Sigmoid colon (tissue), 7 donors: ENCODE measurements around the gene ARAP3. TPM values are rescaled to one million over a fixed set of nuclear protein-coding genes. Genes with fewer than 3 reads are reported as not detected.

Experiments used
- DNase-seq: peaks from one replicate; pipeline ENCODE4 v3.0.0-alpha.2; 2019
- H3K27ac ChIP-seq, 4 donors: fragments of 200-600 bp; sonication (generic); one replicate each; pipeline ENCODE4 v1.5.1; 2016 to 2019; ENCODE audit warnings: mild to moderate bottlenecking in 1 of 4
- H3K27me3 ChIP-seq, 3 donors: fragments of 200-600 bp; sonication (generic); one replicate each; pipeline ENCODE4 v1.5.1; 2019; ENCODE audit warnings: mild to moderate bottlenecking in 1 of 3
- H3K36me3 ChIP-seq, 4 donors: fragments of 200-600 bp; sonication (generic); one replicate each; pipeline ENCODE4 v1.5.1; 2016 to 2019
- H3K4me1 ChIP-seq, 4 donors: fragments of 200-600 bp; sonication (generic); one replicate each; pipeline ENCODE4 v1.5.1; 2017 to 2019
- H3K4me3 ChIP-seq, 4 donors: fragments of 200-600 bp; sonication (generic); one replicate each; pipeline ENCODE4 v1.5.1; 2017 to 2019; ENCODE audit warnings: mild to moderate bottlenecking in 2 of 4, moderate library complexity in 1 of 4
- H3K9me3 ChIP-seq, 4 donors: fragments of 200-600 bp in 3 of 4; sonication (generic) in 3 of 4; one replicate each; pipeline versions ENCODE4 v1.5.1 to v1.6.1; 2013 to 2019
- CTCF ChIP-seq, 4 experiments: fragments of 450-650 bp in 3 of 4; fragments of 200-600 bp in 1 of 4; IDR thresholded peaks; one replicate each; pipeline ENCODE4 v1.5.1; 2016 to 2019; ENCODE audit warnings: antibody characterized with exemption in 4 of 4, mild to moderate bottlenecking in 3 of 4, moderate library complexity in 2 of 4
- EP300 ChIP-seq, 4 donors: sonication (generic); formaldehyde crosslinking; IDR thresholded peaks; one replicate each; pipeline ENCODE4 v1.6.1; 2017; ENCODE audit warnings: antibody characterized with exemption in 4 of 4
- POLR2A ChIP-seq, 2 donors: fragments of 450-650 bp; IDR thresholded peaks; one replicate each; pipeline ENCODE4 v1.6.1; 2016; ENCODE audit warnings: antibody characterized with exemption in 2 of 2, mild to moderate bottlenecking in 2 of 2, moderate library complexity in 2 of 2
- POLR2AphosphoS5 ChIP-seq, 4 donors: sonication (generic); formaldehyde crosslinking; IDR thresholded peaks; one replicate each; pipeline ENCODE4 v1.6.1; 2017; ENCODE audit warnings: antibody characterized with exemption in 4 of 4
- WGBS, 2 donors: extraction: QIAGEN DNeasy Blood & Tissue Kit; methylation state at CpG; one replicate each; pipeline ENCODE4 v1.1.7; 2013; 5-methylcytosine and 5-hydroxymethylcytosine counted together
- intact Hi-C: fragments of 100-400 bp; cut with DNase I; formaldehyde crosslinking; loops from one replicate; pipeline ENCODE4 v1.15.1; 2023
- polyA plus RNA-seq, 3 donors: library from polyadenylated mRNA; stranded (reverse); fragments of 200-250 nt; gene quantifications; one replicate each; pipeline ENCODE4 v1.2.3, GENCODE V29; 2013
- total RNA-seq, 4 donors: library from RNA; depleted of rRNA; stranded (reverse); fragments of >200 nt; gene quantifications; one replicate each; pipeline ENCODE4 v1.1.0, GENCODE V29; 2016
- donor health status: healthy with polysubstance abuse.
- donor health status: Bipolar disorder and iron deficiency.
- donor health status: healthy.

Gene ARAP3
- total and polyA plus RNA-seq, 7 donors = 1.2 to 7.8 (median 3.4) TPM

- Histone ChIP-seq H3K4me1 (no peaks in the 10 kb centered on the region), H3K36me3 (peaks cover 0 to 8% (median 2%) of the 10 kb centered on the region in 4 donors), H3K9me3 (no peaks in the 10 kb centered on the region), H3K4me3 (no peak overlapping the region), H3K27ac (no peak overlapping the region), H3K27me3 (no peaks in the 10 kb centered on the region)
- 76 to 82% methylated on average over 8 of the region's 8 CpGs for WGBS, 2 donors
- no peak for DNase-seq
- intact Hi-C loops = no loop called here
- no peak for TF ChIP-seq EP300 (IDR thresholded peaks at IDR 0.05)
- TF ChIP-seq POLR2AphosphoS5 (IDR thresholded peaks at IDR 0.05) = no peak
- TF ChIP-seq CTCF (IDR thresholded peaks at IDR 0.05) = no peak
- TF ChIP-seq POLR2A (IDR thresholded peaks at IDR 0.05) = no peak
Measured at GRCh38 chr5:141657937-141658545, 24.0 kb downstream of the ARAP3 start.

GRCh38 chr5:141657404-141657803 lies 24.6 kb downstream of the ARAP3 start:
- H3K36me3 ChIP-seq = peaks cover 0 to 8% (median 2%) of the 10 kb centered on the region in 4 donors
- no peak overlapping the region for H3K4me3 ChIP-seq
- TF ChIP-seq CTCF (IDR thresholded peaks at IDR 0.05) (no peak), POLR2A (IDR thresholded peaks at IDR 0.05) (no peak), EP300 (IDR thresholded peaks at IDR 0.05) (no peak), POLR2AphosphoS5 (IDR thresholded peaks at IDR 0.05) (no peak)
- H3K27ac ChIP-seq = no peak overlapping the region
- H3K9me3 ChIP-seq = no peaks in the 10 kb centered on the region
- intact Hi-C loops = no loop called here
- 94 to 99% methylated on average over 1 of the region's 1 CpG for WGBS, 2 donors
- no peaks in the 10 kb centered on the region for H3K27me3 ChIP-seq
- no peak for DNase-seq
- H3K4me1 ChIP-seq = no peaks in the 10 kb centered on the region

- Histone ChIP-seq H3K36me3 (peaks cover 0 to 8% (median 2%) of the 10 kb centered on the region in 4 donors), H3K4me3 (no peak overlapping the region), H3K9me3 (no peaks in the 10 kb centered on the region), H3K27me3 (no peaks in the 10 kb centered on the region), H3K4me1 (peaks cover 0 to 5% (median 2%) of the 10 kb centered on the region in 4 donors), H3K27ac (no peak overlapping the region)
- intact Hi-C loops = no loop called here
- TF ChIP-seq POLR2A (IDR thresholded peaks at IDR 0.05) (no peak), POLR2AphosphoS5 (IDR thresholded peaks at IDR 0.05) (no peak), CTCF (IDR thresholded peaks at IDR 0.05) (no peak), EP300 (IDR thresholded peaks at IDR 0.05) (no peak)
- 93 to 96% methylated on average over 9 of the region's 9 CpGs for WGBS, 2 donors
- DNase-seq = no peak
Measured at GRCh38 chr5:141656396-141656795, 25.6 kb downstream of the ARAP3 start.

GRCh38 chr5:141655020-141655419 lies 27.0 kb downstream of the ARAP3 start:
- Histone ChIP-seq H3K36me3 (peaks cover 0 to 8% (median 2%) of the 10 kb centered on the region in 4 donors), H3K9me3 (no peaks in the 10 kb centered on the region), H3K4me1 (peaks cover 0 to 15% (median 11%) of the 10 kb centered on the region in 4 donors), H3K27ac (no peak overlapping the region), H3K27me3 (no peaks in the 10 kb centered on the region), H3K4me3 (no peak overlapping the region)
- TF ChIP-seq POLR2A (IDR thresholded peaks at IDR 0.05) = no peak
- TF ChIP-seq EP300 (IDR thresholded peaks at IDR 0.05) = no peak
- no peak for TF ChIP-seq CTCF (IDR thresholded peaks at IDR 0.05)
- TF ChIP-seq POLR2AphosphoS5 (IDR thresholded peaks at IDR 0.05) = no peak
- intact Hi-C loops = no loop called here
- 79 to 86% methylated on average over 7 of the region's 7 CpGs for WGBS, 2 donors
- no peak for DNase-seq

- Histone ChIP-seq H3K9me3 (no peaks in the 10 kb centered on the region), H3K4me3 (no peak overlapping the region), H3K36me3 (peaks cover 0 to 8% (median 2%) of the 10 kb centered on the region in 4 donors), H3K27ac (no peak overlapping the region), H3K27me3 (no peaks in the 10 kb centered on the region), H3K4me1 (peaks cover 0 to 15% (median 11%) of the 10 kb centered on the region in 4 donors)
- intact Hi-C loops = no loop called here
- 81 to 91% methylated on average over 2 of the region's 2 CpGs for WGBS, 2 donors
- TF ChIP-seq POLR2AphosphoS5 (IDR thresholded peaks at IDR 0.05) (no peak), POLR2A (IDR thresholded peaks at IDR 0.05) (no peak), CTCF (IDR thresholded peaks at IDR 0.05) (no peak), EP300 (IDR thresholded peaks at IDR 0.05) (no peak)
- no peak for DNase-seq
Measured at GRCh38 chr5:141654298-141654697, 27.7 kb downstream of the ARAP3 start.
